ENCODE measurements around the gene PFN3. TPM values are rescaled to one million over a fixed set of nuclear protein-coding genes. Genes with fewer than 3 reads are reported as not detected.

PFN3 gene
- total RNA-seq, 1 donor from 2014 or later = not detected

GRCh38 chr5:177372910-177373309 lies 27.6 kb downstream of the PFN3 start:
- DNase-seq (ENCODE audit: low read depth) = no peak
- Histone ChIP-seq H3K27me3 (ENCODE audit: control insufficient read depth, insufficient read depth, low read length) (no peaks in the 10 kb centered on the region), H3K36me3 (ENCODE audit: control insufficient read depth, insufficient read depth, low read length) (no peaks in the 10 kb centered on the region), H3K4me3 (ENCODE audit: low read depth, low read length) (no peak overlapping the region)
- TF ChIP-seq CTCF (IDR thresholded peaks at IDR 0.05; ENCODE audit: insufficient read depth, low read length, poor library complexity, severe bottlenecking) = no peak

- no peak overlapping the region for H3K4me3 ChIP-seq (ENCODE audit: low read depth, low read length)
- no peaks in the 10 kb centered on the region for H3K36me3 ChIP-seq (ENCODE audit: control insufficient read depth, insufficient read depth, low read length)
- DNase-seq (ENCODE audit: low read depth) = no peak
- no peak for TF ChIP-seq CTCF (IDR thresholded peaks at IDR 0.05; ENCODE audit: insufficient read depth, low read length, poor library complexity, severe bottlenecking)
- H3K27me3 ChIP-seq (ENCODE audit: control insufficient read depth, insufficient read depth, low read length) = no peaks in the 10 kb centered on the region
Measured at GRCh38 chr5:177372034-177372896, 28.2 kb downstream of the PFN3 start.

- Histone ChIP-seq H3K36me3 (ENCODE audit: control insufficient read depth, insufficient read depth, low read length) (no peaks in the 10 kb centered on the region), H3K4me3 (ENCODE audit: low read depth, low read length) (peak overlapping the region; percentile 37), H3K27me3 (ENCODE audit: control insufficient read depth, insufficient read depth, low read length) (no peaks in the 10 kb centered on the region)
- DNase-seq (ENCODE audit: low read depth) = no peak
- no peak for TF ChIP-seq CTCF (IDR thresholded peaks at IDR 0.05; ENCODE audit: insufficient read depth, low read length, poor library complexity, severe bottlenecking)
Measured at GRCh38 chr5:177371120-177372033, 29.1 kb downstream of the PFN3 start.

DNA sequence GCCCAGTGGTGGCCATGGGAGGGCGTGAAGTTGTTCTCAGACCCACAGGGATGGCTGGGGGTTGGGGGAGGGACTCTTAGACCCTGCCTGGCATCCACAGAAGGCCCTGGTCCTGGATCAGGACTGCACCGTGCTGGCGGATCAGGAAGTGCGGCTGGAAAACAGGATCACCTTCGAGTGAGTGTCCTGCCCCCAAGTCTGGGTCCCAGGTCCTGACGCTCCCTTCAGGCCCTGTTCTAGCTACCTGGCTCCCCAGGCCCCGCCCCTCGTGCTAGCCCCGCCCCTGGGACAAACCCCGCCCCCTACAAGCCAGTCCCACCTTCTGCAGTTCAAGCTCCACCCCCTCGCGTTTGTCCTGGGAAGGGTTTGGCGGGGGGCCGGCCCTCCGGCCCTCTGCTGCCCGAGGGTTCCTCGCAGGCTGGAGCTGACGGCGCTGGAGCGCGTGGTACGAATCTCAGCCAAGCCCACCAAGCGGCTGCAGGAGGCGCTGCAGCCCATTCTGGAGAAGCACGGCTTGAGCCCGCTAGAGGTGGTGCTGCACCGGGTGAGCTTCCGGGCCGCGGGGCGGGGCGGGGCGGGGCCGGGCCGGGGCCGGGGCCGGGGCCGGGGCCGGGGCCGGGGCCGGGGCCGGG lies 29.9 kb downstream of the PFN3 start:
- TF ChIP-seq CTCF (IDR thresholded peaks at IDR 0.05; ENCODE audit: insufficient read depth, low read length, poor library complexity, severe bottlenecking) = peak; percentile 77
- no peaks in the 10 kb centered on the region for H3K36me3 ChIP-seq (ENCODE audit: control insufficient read depth, insufficient read depth, low read length)
- DNase-seq (ENCODE audit: low read depth) = peak; percentile 65
- peak overlapping the region; percentile 37 for H3K4me3 ChIP-seq (ENCODE audit: low read depth, low read length)
- H3K27me3 ChIP-seq (ENCODE audit: control insufficient read depth, insufficient read depth, low read length) = no peaks in the 10 kb centered on the region

- no peaks in the 10 kb centered on the region for H3K27me3 ChIP-seq (ENCODE audit: control insufficient read depth, insufficient read depth, low read length)
- H3K4me3 ChIP-seq (ENCODE audit: low read depth, low read length) = no peak overlapping the region
- no peak for DNase-seq (ENCODE audit: low read depth)
- H3K36me3 ChIP-seq (ENCODE audit: control insufficient read depth, insufficient read depth, low read length) = no peaks in the 10 kb centered on the region
- no peak for TF ChIP-seq CTCF (IDR thresholded peaks at IDR 0.05; ENCODE audit: insufficient read depth, low read length, poor library complexity, severe bottlenecking)
Measured at GRCh38 chr5:177369645-177370440, 30.6 kb downstream of the PFN3 start.
